IPS-NIHi7 (cell line): Measurements from ENCODE around the gene CR2.
"Not testable (repeated sequence)": the region's sequence is repeated elsewhere in the genome, so short reads cannot be mapped to it uniquely, and the experiment has no call there.

Experiments used
- DNase-seq: peaks from one replicate; pipeline ENCODE4 v3.0.0; 2012; ENCODE audit warnings: mixed read lengths; ENCODE audit errors: extremely low spot score

Gene CR2

GRCh38 chr1:207444514-207445217, 9.5 kb upstream of the CR2 start:
- no peak for DNase-seq

GRCh38 chr1:207453710-207454045, 450 bp upstream of the CR2 start:
- no peak for DNase-seq

- no peak for DNase-seq
Measured at GRCh38 chr1:207455183-207455754, 1.1 kb downstream of the CR2 start.

GRCh38 chr1:207458414-207458813, 4.3 kb downstream of the CR2 start:
- DNase-seq: no peak

- no peak for DNase-seq
Measured at GRCh38 chr1:207459008-207459407, 4.9 kb downstream of the CR2 start.

- no peak for DNase-seq
Measured at GRCh38 chr1:207461649-207462048, 7.5 kb downstream of the CR2 start.

GRCh38 chr1:207462535-207462934, 8.4 kb downstream of the CR2 start:
- no peak for DNase-seq

- no peak for DNase-seq
Measured at GRCh38 chr1:207463021-207463420, 8.9 kb downstream of the CR2 start.

GRCh38 chr1:207463571-207463970, 9.4 kb downstream of the CR2 start:
- DNase-seq: no peak

GRCh38 chr1:207470927-207471326, 16.8 kb downstream of the CR2 start:
- DNase-seq: no peak

GRCh38 chr1:207474210-207474609, 20.1 kb downstream of the CR2 start:
- no peak for DNase-seq

- no peak for DNase-seq
Measured at GRCh38 chr1:207486198-207486597, 32.1 kb downstream of the CR2 start.

GRCh38 chr1:207487636-207488035, 33.5 kb downstream of the CR2 start:
- no peak for DNase-seq

GRCh38 chr1:207493212-207493611, 39.1 kb downstream of the CR2 start:
- DNase-seq: no peak

- DNase-seq: no peak
Measured at GRCh38 chr1:207494171-207494570, 40.0 kb downstream of the CR2 start.

- DNase-seq: not testable (repeated sequence)
Measured at GRCh38 chr1:207495281-207495680, 41.2 kb downstream of the CR2 start.

- peak; percentile 22 for DNase-seq
Measured at GRCh38 chr1:207495801-207496792, 42.0 kb downstream of the CR2 start, which contains the start of gene CR1. Gene CR1 (plus strand): TSS chr1:207496157. CDS start chr1:207496268, 111 bp downstream.

GRCh38 chr1:207497941-207498340, 43.8 kb downstream of the CR2 start:
- DNase-seq: no peak

- peak; percentile 55 for DNase-seq
Measured at GRCh38 chr1:207499573-207499972, 45.4 kb downstream of the CR2 start.

- DNase-seq: no peak
Measured at GRCh38 chr1:207500306-207500705, 46.2 kb downstream of the CR2 start.

GRCh38 chr1:207501071-207501470, 46.9 kb downstream of the CR2 start:
- DNase-seq: no peak

- DNase-seq: no peak
Measured at GRCh38 chr1:207502726-207503125, 48.6 kb downstream of the CR2 start.

- DNase-seq: no peak
Measured at GRCh38 chr1:207503950-207504349, 49.8 kb downstream of the CR2 start.
